Left ventricle myocardium inferior (tissue), 1 donor: ENCODE results near the gene TRIP6. TPM values are rescaled to one million over a fixed set of nuclear protein-coding genes. Genes with fewer than 3 reads are reported as not detected.

Experiments used
- DNase-seq: peaks from one replicate; pipeline ENCODE4 v3.0.0-alpha.2; 2020
- H3K27ac ChIP-seq: fragments of 200-600 bp; replicated peaks from 2 replicates; pipeline ENCODE4 v1.8.0; 2021
- H3K27me3 ChIP-seq: fragments of 200-600 bp; 2 replicates; pipeline ENCODE4 v1.8.0; 2021; ENCODE audit warnings: low read depth
- H3K36me3 ChIP-seq: fragments of 200-600 bp; 2 replicates; pipeline ENCODE4 v1.8.0; 2021
- H3K4me1 ChIP-seq: fragments of 200-600 bp; 2 replicates; pipeline ENCODE4 v1.8.0; 2021
- H3K4me3 ChIP-seq: fragments of 200-600 bp; 2 replicates; pipeline ENCODE4 v1.8.0; 2021; ENCODE audit warnings: mild to moderate bottlenecking, moderate library complexity
- H3K9me3 ChIP-seq: fragments of 200-600 bp; replicated peaks from 2 replicates; pipeline ENCODE4 v1.8.0; 2021
- CTCF ChIP-seq: fragments of 200-600 bp; IDR thresholded peaks from 2 replicates; pipeline ENCODE4 v1.8.0; 2021; ENCODE audit warnings: antibody characterized with exemption, mild to moderate bottlenecking, borderline replicate concordance
- intact Hi-C: fragments of 100-400 bp; cut with micrococcal nuclease; formaldehyde crosslinking; loops from one replicate; pipeline ENCODE4 v1.11.0; 2022
- total RNA-seq: library from RNA; stranded (reverse); fragmentation: NEBNext Ultra II Directional; extraction: Animal tissue kit (Norgen Biotek cat#: 25700); gene quantifications from one replicate; pipeline ENCODE4 v1.2.1, GENCODE V29; 2021
- donor health status: DM: no; HTN: yes; CAD: no; lungs with severe emphysema.

TRIP6 gene
- total RNA-seq, 1 donor from 2014 or later = 11.7 TPM

- Histone ChIP-seq H3K4me3 (peak overlapping the region; percentile 72), H3K27ac (peak overlapping the region; percentile 91), H3K36me3 (peaks cover 26% of the 10 kb centered on the region), H3K9me3 (no peaks in the 10 kb centered on the region), H3K27me3 (peaks cover 4% of the 10 kb centered on the region), H3K4me1 (peaks cover 42% of the 10 kb centered on the region)
- DNase-seq = no peak
- intact Hi-C loops = no loop called here
- no peak for TF ChIP-seq CTCF
These were observed 40.5 kb upstream of the TRIP6 start for GRCh38 chr7:100826514-100827329.

- peaks cover 42% of the 10 kb centered on the region for H3K4me1 ChIP-seq
- intact Hi-C loops = no loop called here
- H3K36me3 ChIP-seq = peaks cover 17% of the 10 kb centered on the region
- peak; percentile 39 for TF ChIP-seq CTCF
- peaks cover 4% of the 10 kb centered on the region for H3K27me3 ChIP-seq
- H3K4me3 ChIP-seq = peak within 1 kb of the TSS; percentile 72
- no peaks in the 10 kb centered on the region for H3K9me3 ChIP-seq
- H3K27ac ChIP-seq = peak within 1 kb of the TSS; percentile 91
- peak; percentile 84 for DNase-seq
These were observed 39.6 kb upstream of the TRIP6 start, which contains the start of gene EPHB4 for GRCh38 chr7:100827330-100828226. TSS of gene EPHB4 (minus strand) at chr7:100827523. CDS start at chr7:100827030, 493 bp downstream.

DNA sequence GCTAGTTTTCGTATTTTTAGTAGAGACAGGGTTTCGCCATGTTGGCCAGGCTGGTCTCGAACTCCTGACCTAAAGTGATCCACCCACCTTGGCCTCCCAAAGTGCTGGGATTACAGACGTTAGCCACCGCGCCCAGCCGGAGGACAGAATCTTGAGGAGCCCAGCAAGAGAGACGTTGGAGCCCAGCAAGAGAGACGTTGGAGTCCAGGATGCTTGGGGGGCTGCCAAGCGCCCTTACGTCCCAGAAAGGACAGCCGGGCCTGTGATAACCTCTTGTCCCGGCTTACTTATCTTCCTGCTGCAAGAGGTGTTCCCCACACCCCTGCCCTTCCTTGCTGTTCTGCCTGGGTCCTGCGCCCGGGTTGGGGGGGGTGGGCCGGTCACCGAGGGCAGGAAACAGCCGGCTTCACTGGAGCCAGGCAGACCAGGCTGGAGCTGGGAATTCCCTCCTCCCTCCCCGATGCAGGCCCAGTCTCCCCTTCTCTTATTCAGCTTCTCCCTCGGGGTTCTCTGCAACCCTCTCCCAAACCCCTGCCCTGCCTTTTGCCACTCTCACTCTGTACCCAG is 38.0 kb upstream of the TRIP6 start:
- peak overlapping the region; percentile 72 for H3K4me3 ChIP-seq

GRCh38 chr7:100830396-100830795 is 36.8 kb upstream of the TRIP6 start:
- TF ChIP-seq CTCF = no peak
- Histone ChIP-seq H3K36me3 (no peaks in the 10 kb centered on the region), H3K4me1 (peaks cover 34% of the 10 kb centered on the region), H3K9me3 (no peaks in the 10 kb centered on the region), H3K27me3 (peaks cover 4% of the 10 kb centered on the region), H3K4me3 (no peak overlapping the region), H3K27ac (peak overlapping the region; percentile 91)
- intact Hi-C loops = no loop called here
- no peak for DNase-seq

More for the DNA sequence above, 38.0 kb upstream of the TRIP6 start:
- Histone ChIP-seq H3K27me3 (peaks cover 4% of the 10 kb centered on the region), H3K9me3 (no peaks in the 10 kb centered on the region), H3K36me3 (peaks cover under 1% of the 10 kb centered on the region), H3K4me1 (peaks cover 35% of the 10 kb centered on the region), H3K27ac (peak overlapping the region; percentile 91)
- no peak for TF ChIP-seq CTCF
- peak; percentile 63 for DNase-seq
- intact Hi-C loops = no loop called here

- intact Hi-C loops = no loop called here
- Histone ChIP-seq H3K9me3 (no peaks in the 10 kb centered on the region), H3K36me3 (no peaks in the 10 kb centered on the region), H3K27ac (no peak overlapping the region), H3K4me1 (peaks cover 39% of the 10 kb centered on the region), H3K4me3 (no peak overlapping the region), H3K27me3 (peaks cover 4% of the 10 kb centered on the region)
- no peak for TF ChIP-seq CTCF
- DNase-seq = no peak
These were observed 34.9 kb upstream of the TRIP6 start for GRCh38 chr7:100832281-100832633.
